Measurements from ENCODE around the gene UFM1. TPM values are rescaled to one million over a fixed set of nuclear protein-coding genes. Genes with fewer than 3 reads are reported as not detected.

Gene UFM1
- total and polyA plus RNA-seq, 2 donors (not counting 1 experiment from before 2014, with no cell fraction given) = 27.5 to 61.6 TPM

- intact Hi-C loops (cut with micrococcal nuclease) = no loop called here
- DNase-seq (no peak), ATAC-seq (ENCODE audit: low read depth) (no peak)
- H4K20me1 ChIP-seq (ENCODE audit: control insufficient read depth, insufficient read depth, low read length, poor library complexity, severe bottlenecking) = no peaks in the 10 kb centered on the region
- H3K36me3 ChIP-seq (replicated peaks in 1 of 2; ENCODE audit: control extremely low read depth in 1 of 2, control insufficient read depth in 1 of 2, extremely low read depth in 1 of 2, insufficient read depth in 2 of 2, low read length in 1 of 2) = no peaks in the 10 kb centered on the region
- H3K79me2 ChIP-seq (ENCODE audit: control insufficient read depth, insufficient read depth, low read length) = no peaks in the 10 kb centered on the region
- ChIA-PET POLR2A (no interaction called here), CTCF (no interaction called here)
- H3K4me3 Mint-ChIP-seq = no peak overlapping the region
- H3K4me1 ChIP-seq (ENCODE audit: control insufficient read depth in 2 of 2, insufficient read depth in 2 of 2, low read length in 2 of 2) = no peaks in the 10 kb centered on the region
- no peak overlapping the region for H3K4me3 ChIP-seq (ENCODE audit: control extremely low read depth in 1 of 5, extremely low read depth in 1 of 5, insufficient read depth in 1 of 5, low read depth in 2 of 5, low read length in 4 of 5)
- no peak overlapping the region for H3K27ac Mint-ChIP-seq
- no peaks in the 10 kb centered on the region for H3K4me1 Mint-ChIP-seq
- H3K27me3 Mint-ChIP-seq = peaks cover 11% of the 10 kb centered on the region
- no peak overlapping the region for H3K4me2 ChIP-seq (replicated peaks; ENCODE audit: low read depth, low read length, poor library complexity, severe bottlenecking)
- TF ChIP-seq EZH2 (IDR thresholded peaks at IDR 0.05; ENCODE audit: borderline replicate concordance, insufficient read depth, low read depth, low read length, poor library complexity, severe bottlenecking) (no peak), CTCF (IDR thresholded peaks at IDR 0.05) (no peak)
- H3K27me3 ChIP-seq (replicated peaks in 1 of 4; ENCODE audit: control extremely low read depth in 1 of 4, control insufficient read depth in 3 of 4, insufficient read depth in 4 of 4, low read length in 3 of 4) = peaks cover 0 to 5% (median 0%) of the 10 kb centered on the region in 4 experiments
- WGBS (ENCODE audit: insufficient coverage) = no CpG with 5 or more reads among the region's 6 CpGs
- no peaks in the 10 kb centered on the region for H3K9me3 Mint-ChIP-seq (ENCODE audit: insufficient read depth)
- H2AFZ ChIP-seq (ENCODE audit: insufficient read depth, low read depth, low read length, poor library complexity, severe bottlenecking) = no peak overlapping the region
- no peak overlapping the region for H3K27ac ChIP-seq (ENCODE audit: low read length in 2 of 2)
- H3K9ac ChIP-seq (ENCODE audit: low read length) = no peak overlapping the region
- no peaks in the 10 kb centered on the region for H3K9me3 ChIP-seq (ENCODE audit: control extremely low read depth in 1 of 3, control insufficient read depth in 2 of 3, insufficient read depth in 1 of 3, low read length in 2 of 3)
Measured at GRCh38 chr13:38372820-38373383, 23.3 kb downstream of the UFM1 start.

DNA sequence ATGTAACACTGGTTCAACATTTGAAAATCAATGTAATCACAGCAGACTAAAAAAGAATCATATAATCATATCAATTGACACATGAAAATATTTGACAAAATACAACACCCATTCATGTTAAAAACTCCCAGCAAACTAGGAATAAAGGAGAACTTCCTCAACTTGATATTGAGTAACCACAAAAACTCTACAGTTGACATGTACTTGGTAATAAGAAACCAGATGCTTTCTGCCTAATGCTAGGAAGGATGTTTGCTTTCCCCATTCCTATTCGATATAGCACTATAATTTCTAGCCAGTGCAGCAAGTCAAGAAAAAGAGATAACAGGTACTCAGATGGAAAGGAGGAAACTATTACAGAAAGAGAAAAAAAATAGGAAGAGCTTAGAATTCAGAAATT is 26.9 kb downstream of the UFM1 start:
- Histone ChIP-seq H3K36me3 (replicated peaks in 1 of 2; ENCODE audit: control extremely low read depth in 1 of 2, control insufficient read depth in 1 of 2, extremely low read depth in 1 of 2, insufficient read depth in 2 of 2, low read length in 1 of 2) (no peaks in the 10 kb centered on the region), H2AFZ (ENCODE audit: insufficient read depth, low read depth, low read length, poor library complexity, severe bottlenecking) (no peak overlapping the region), H3K9me3 (ENCODE audit: control extremely low read depth in 1 of 3, control insufficient read depth in 2 of 3, insufficient read depth in 1 of 3, low read length in 2 of 3) (no peaks in the 10 kb centered on the region), H4K20me1 (ENCODE audit: control insufficient read depth, insufficient read depth, low read length, poor library complexity, severe bottlenecking) (no peaks in the 10 kb centered on the region), H3K79me2 (ENCODE audit: control insufficient read depth, insufficient read depth, low read length) (no peaks in the 10 kb centered on the region), H3K27me3 (replicated peaks in 1 of 4; ENCODE audit: control extremely low read depth in 1 of 4, control insufficient read depth in 3 of 4, insufficient read depth in 4 of 4, low read length in 3 of 4) (peaks cover 0 to 5% (median 0%) of the 10 kb centered on the region in 4 experiments), H3K27ac (ENCODE audit: low read length in 2 of 2) (no peak overlapping the region), H3K4me2 (replicated peaks; ENCODE audit: low read depth, low read length, poor library complexity, severe bottlenecking) (no peak overlapping the region), H3K4me1 (ENCODE audit: control insufficient read depth in 2 of 2, insufficient read depth in 2 of 2, low read length in 2 of 2) (no peaks in the 10 kb centered on the region), H3K9ac (ENCODE audit: low read length) (no peak overlapping the region), H3K4me3 (ENCODE audit: control extremely low read depth in 1 of 5, extremely low read depth in 1 of 5, insufficient read depth in 1 of 5, low read depth in 2 of 5, low read length in 4 of 5) (no peak overlapping the region)
- TF ChIP-seq CTCF (IDR thresholded peaks at IDR 0.05) = no peak
- TF ChIP-seq EZH2 (IDR thresholded peaks at IDR 0.05; ENCODE audit: borderline replicate concordance, insufficient read depth, low read depth, low read length, poor library complexity, severe bottlenecking) = no peak
- H3K27ac Mint-ChIP-seq = no peak overlapping the region
- H3K9me3 Mint-ChIP-seq (ENCODE audit: insufficient read depth) = no peaks in the 10 kb centered on the region
- DNase-seq (no peak), ATAC-seq (ENCODE audit: low read depth) (no peak)
- intact Hi-C loops (cut with micrococcal nuclease) = no loop called here
- H3K27me3 Mint-ChIP-seq = peaks cover 15% of the 10 kb centered on the region
- WGBS (ENCODE audit: insufficient coverage) = no CpG with 5 or more reads among the region's 1 CpG
- POLR2A ChIA-PET = no interaction called here
- no peak overlapping the region for H3K4me3 Mint-ChIP-seq
- H3K4me1 Mint-ChIP-seq = no peaks in the 10 kb centered on the region
- CTCF ChIA-PET = no interaction called here

All from B cell (primary cell).